NCI-H345 treated with DMSO at 0.1 percent for 48 hours (cell line): ENCODE results near the gene RNASE4.
"Not testable (repeated sequence)": the region's sequence is repeated elsewhere in the genome, so short reads cannot be mapped to it uniquely, and the experiment has no call there.

Experiments
- DNase-seq: peaks from one replicate; lab custom pipeline; 2025; ENCODE audit not compliant: unreplicated experiment; lab: John Stamatoyannopoulos, UW

The RNASE4 gene

GRCh38 chr14:20734430-20734806 is 50.1 kb downstream of the RNASE4 start:
- DNase-seq = no peak

- DNase-seq = not testable (repeated sequence)
Measured at GRCh38 chr14:20738292-20738691, 53.9 kb downstream of the RNASE4 start.

- DNase-seq = no peak
Measured at GRCh38 chr14:20742132-20742531, 57.8 kb downstream of the RNASE4 start.

- DNase-seq = no peak
Measured at GRCh38 chr14:20743556-20743955, 59.2 kb downstream of the RNASE4 start.

- DNase-seq = no peak
Measured at GRCh38 chr14:20745571-20746358, 61.4 kb downstream of the RNASE4 start, which contains the start of gene EDDM3A. Gene EDDM3A, plus strand, starts transcription at chr14:20745887. Its CDS starts 1,694 bp downstream, at chr14:20747581.

- no peak for DNase-seq
Measured at GRCh38 chr14:20746566-20746965, 62.2 kb downstream of the RNASE4 start.

- DNase-seq = no peak
Measured at GRCh38 chr14:20748439-20748838, 64.1 kb downstream of the RNASE4 start.

GRCh38 chr14:20750194-20750593 is 65.8 kb downstream of the RNASE4 start:
- no peak for DNase-seq
